Cerebellar nuclear complex (tissue), 1 donor: ENCODE results near the gene PLXNA2.

Experiments used
- DNase-seq, 2 experiments: peaks; one replicate each; lab custom pipeline; 2025; lab: John Stamatoyannopoulos, UW

The PLXNA2 gene

DNA sequence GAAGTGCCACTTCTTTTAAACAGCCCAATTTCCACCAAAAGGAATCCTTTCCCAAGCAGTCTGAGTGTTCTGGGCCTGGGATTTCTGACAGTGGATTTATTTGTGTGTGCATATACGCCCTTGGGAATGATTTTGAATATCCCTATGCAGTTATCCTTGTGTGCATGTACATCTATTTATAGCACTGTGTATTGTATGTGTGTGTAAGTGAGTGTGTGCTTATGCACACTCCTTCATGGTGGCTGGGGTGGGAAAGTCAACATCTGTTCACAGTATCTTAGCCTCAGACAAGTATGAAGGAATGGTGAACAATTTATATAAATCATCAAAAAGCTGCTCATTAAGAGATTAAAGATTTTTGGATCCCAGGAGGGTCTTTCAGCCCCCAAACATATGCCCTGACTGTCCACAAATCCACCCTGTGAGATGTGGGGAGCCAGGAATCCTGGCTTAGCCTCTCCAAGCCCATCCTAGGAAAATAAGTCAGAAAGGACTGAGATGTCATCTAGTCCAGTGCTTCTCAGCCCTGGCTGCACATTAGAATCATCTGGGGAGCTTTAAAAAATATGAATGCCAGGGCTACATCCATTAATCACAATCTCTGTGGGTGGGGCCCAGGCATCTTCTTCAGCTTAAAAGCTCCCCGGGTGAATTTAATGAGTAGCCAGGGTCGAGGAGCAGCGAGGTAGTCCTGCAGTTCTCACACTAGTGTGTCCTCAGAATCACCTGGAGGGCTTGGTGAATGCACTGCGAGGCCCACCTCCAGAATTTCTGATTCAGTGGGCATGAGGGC lies 101.4 kb downstream of the PLXNA2 start:
- no peak for DNase-seq

GRCh38 chr1:208141610-208142192 lies 102.5 kb downstream of the PLXNA2 start:
- no peak for DNase-seq

DNA sequence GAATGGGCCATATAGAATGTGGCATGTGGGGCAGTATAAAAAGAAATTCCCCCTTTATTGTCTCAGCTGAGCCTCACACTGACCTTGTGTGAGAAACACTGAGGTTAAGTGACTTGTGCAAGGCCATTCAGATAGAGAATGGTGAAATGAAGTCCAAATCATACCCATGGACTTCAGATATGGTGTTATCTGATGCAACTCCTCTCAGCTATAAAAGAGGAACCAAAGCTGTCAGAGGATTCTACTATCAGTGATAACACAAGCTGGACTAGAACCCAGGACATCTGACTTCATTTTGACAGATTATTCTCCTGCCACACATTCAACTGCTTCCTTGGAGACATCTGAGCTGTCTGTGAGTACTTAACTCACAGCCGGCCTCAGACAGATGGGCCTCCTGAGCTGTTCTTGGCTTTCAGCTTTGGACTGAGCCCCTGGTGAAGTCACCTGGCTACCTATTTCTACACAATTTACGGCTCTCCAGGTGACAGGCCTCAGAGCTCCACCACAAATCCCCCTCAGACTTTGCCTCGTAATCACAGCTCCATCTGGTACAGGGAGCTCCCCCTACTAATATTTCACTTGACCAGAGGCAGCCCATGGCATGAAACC lies 104.6 kb downstream of the PLXNA2 start:
- peak; percentile 57 to 72 for DNase-seq

DNA sequence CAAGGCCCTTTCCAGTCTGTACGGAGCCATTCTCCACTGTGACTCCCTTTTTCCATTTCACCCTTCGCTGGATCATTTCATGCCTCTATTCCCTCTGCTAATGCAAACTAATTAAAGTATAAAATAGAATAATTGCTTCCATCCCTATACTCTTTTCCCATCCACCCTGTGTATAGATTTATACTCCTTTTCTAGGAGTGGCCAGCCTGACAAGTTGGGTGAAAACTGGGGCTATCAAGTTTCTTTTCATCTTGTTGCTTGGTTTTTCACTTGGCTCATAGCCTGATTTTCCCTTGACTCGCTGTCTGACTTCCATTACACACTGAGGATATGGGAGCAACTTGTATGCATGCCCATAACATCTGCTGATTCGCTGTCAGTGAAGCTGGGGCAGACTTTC lies 107.0 kb downstream of the PLXNA2 start:
- no peak for DNase-seq

DNA sequence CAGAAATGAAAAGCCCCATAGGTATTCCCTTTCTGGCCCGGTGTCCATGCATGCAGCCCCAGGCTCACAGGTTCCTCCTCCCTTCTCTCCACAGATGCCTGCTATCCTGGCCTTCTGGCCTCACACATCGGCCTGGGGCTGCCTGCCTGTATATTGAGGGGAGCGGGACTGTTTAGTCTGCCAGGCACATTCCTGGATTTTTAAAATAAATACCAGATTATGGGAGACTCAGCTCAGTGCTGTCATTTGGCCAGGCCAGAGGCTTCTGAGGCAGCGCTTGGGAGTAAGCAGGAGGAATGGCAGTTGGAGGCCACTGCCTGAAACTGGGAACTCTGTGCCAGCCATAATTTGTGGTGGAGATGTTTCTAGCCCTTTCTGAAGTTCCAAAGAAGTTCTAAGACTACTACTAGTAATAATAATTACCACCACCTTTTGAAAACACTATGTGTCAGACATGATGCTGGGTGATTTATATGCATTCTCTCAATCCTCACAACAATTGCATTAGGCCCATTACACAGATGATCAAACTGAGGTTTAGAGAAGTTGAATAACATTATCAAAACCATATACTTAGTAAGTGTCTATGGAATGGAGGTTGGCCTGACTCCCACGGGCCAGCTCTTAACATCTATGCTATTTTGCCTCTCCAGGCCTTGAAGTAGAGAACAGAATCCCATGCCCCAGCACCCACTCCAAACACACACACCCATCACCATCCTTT lies 107.6 kb downstream of the PLXNA2 start:
- DNase-seq: no peak

- no peak for DNase-seq
These were observed 108.8 kb downstream of the PLXNA2 start for GRCh38 chr1:208135354-208135753.

DNA sequence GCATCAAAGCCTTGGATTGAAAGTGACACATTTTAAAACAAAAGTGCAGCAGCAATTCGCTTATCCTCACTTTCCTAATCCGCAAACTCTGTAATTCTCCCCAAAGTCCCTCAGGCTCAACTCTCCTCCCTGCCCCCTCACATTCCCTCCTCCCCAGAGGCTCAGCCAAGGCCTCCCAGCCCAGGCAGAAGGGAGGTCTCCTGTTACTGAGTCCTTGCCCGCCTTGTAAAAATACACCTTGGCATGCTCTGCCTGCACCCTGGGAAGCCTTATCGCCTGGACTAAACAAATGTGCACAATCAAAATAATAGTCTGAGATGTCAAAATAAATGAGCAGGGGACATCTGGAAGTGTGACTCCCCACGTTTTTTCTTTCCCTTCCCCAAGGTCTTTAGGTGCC lies 109.7 kb downstream of the PLXNA2 start:
- DNase-seq: no peak

- no peak for DNase-seq
These were observed 110.8 kb downstream of the PLXNA2 start for GRCh38 chr1:208133355-208133754.

- DNase-seq: peak in 1 of 2 experiments; percentile 26
These were observed 111.8 kb downstream of the PLXNA2 start for GRCh38 chr1:208132287-208132882.

- no peak for DNase-seq
These were observed 112.4 kb downstream of the PLXNA2 start for GRCh38 chr1:208131621-208132286.

GRCh38 chr1:208129487-208129886 lies 114.7 kb downstream of the PLXNA2 start:
- no peak for DNase-seq

DNA sequence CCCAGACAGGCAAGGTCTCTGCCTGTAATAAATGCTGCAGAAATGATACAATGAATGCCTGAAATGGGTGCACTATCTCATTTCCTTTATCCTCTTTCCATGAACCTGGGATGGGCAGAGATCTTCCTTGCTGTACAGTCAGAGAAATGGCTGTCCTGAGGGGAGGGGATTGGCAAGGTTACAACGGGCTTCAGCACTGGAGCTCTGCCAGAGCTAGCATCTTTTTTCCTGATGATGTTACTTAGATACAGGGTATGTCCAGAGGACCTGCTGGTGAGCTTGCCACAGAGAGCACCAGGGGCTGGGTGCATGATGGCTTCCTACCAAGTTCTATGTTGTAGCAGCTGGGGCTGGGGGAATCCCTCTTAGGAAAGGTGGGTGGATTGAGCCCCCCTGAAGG lies 115.1 kb downstream of the PLXNA2 start:
- no peak for DNase-seq

DNA sequence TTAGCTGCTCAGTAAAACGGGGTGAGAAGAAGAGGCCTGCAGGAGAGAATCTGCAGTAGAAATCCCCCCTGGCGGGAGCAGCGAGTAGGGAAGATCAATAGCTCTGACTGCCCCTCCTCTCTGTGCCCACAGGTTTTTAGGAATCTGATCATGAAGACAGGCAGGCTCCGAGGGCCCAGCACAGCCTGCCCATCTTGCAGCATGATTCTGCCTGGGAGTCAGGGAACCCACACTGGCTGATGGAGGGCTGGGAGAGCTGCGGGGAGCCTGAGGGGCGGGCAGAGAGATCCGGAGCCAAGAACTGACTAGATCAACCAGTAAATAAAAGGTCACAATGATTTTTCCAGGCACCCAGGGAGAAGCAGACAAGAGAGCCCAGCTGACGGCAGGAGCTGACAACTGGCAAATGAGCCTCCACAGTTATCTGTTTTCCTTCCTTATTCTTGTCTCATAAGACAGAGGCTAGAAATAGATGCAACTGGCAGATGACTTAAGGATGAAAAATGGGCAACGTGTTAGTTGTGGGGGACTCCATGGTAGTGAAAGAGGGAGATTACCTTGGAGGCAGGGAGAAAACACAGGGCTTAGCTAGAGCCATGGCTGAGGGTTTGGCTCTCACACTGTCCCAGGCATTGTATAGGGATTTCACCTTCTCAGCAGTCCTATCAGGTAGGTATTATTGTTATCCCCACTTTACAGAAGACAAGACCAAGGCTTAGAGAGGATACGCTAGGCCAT lies 116.2 kb downstream of the PLXNA2 start:
- DNase-seq: no peak

DNA sequence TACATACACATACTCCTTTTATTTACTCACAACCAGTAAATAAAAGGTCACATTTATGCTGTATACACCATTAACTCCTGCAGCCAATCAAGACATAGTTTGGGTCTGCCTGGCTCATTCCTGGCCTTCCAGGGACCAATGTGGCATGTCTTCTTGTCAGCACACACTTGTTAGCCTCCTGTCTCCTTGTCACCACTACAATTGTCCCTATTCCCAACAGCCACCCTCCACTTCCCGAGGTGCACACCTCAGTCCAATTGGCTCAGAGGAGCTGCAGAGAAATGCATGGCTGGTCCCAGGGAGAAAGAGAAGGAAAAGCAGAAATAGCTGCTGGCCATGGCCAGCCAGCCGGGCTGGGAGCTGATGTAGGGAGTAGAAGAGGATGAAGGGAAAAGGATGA lies 116.9 kb downstream of the PLXNA2 start:
- no peak for DNase-seq

DNA sequence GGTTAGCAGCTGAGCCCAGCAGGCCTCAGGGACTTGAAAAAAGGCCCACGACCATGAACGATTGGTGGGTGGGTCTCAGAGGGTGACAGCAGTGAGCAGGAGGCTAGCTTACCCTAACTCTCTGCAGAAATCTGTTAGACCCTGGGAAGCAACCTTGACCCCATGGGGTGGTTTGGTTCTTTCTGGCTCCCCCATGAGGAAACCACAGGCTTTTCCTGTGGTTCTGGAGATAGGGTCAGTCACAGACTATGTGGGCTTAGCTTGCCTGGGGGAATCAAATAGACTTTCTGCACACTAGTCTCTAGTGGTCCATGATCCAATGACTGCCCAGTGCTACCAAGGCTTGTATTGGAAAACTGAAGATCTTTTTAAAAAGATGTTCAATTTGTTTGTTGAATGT lies 118.1 kb downstream of the PLXNA2 start:
- no peak for DNase-seq

GRCh38 chr1:208122612-208123358 lies 121.4 kb downstream of the PLXNA2 start:
- DNase-seq: no peak

- DNase-seq: no peak
These were observed 122.3 kb downstream of the PLXNA2 start for GRCh38 chr1:208121813-208122364.

GRCh38 chr1:208120431-208120790 lies 123.8 kb downstream of the PLXNA2 start:
- no peak for DNase-seq

- DNase-seq: no peak
These were observed 125.2 kb downstream of the PLXNA2 start for GRCh38 chr1:208118841-208119606.
